HG02763 (cell line): ENCODE data around the gene C1orf53.

Source experiments
- ATAC-seq: cut with Tn5 transposase; IDR thresholded peaks from one replicate; pipeline ENCODE4 v1.9.1; 2021; ENCODE audit warnings: mild to moderate bottlenecking, moderate library complexity; ENCODE audit not compliant: unreplicated experiment

The C1orf53 gene

DNA sequence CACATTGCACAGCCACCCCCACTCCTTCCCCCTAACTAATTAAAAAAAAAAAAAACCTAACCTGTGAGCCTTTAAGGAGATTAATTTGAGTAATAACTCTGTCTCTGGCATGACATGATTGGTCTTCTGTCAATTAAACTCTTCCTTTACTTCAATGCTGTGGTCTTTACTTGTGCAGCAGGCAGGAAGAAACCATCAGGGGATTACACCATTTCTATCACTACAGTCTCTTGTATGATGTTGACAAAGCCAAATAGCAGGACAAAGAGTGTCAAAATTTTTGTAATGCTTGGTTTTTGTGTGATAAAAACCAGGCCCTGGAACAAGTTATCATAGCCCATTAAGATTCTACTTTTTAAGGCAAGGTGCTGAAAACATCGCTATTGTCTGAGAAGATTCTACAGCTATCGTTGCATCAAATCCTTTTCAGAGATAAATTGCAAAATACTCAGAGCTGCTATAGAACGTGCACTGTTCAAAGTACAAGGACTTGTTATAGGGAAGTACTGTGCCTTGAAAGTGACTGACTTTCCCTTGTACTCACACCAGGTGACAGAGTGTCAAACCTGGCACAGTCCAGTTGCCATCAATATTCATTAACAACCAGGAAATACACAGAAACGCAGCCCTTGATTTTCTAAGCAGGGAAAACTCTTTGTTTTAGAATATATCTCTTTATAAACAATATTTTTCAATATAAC, 52.4 kb downstream of the C1orf53 start:
- no peak for ATAC-seq

DNA sequence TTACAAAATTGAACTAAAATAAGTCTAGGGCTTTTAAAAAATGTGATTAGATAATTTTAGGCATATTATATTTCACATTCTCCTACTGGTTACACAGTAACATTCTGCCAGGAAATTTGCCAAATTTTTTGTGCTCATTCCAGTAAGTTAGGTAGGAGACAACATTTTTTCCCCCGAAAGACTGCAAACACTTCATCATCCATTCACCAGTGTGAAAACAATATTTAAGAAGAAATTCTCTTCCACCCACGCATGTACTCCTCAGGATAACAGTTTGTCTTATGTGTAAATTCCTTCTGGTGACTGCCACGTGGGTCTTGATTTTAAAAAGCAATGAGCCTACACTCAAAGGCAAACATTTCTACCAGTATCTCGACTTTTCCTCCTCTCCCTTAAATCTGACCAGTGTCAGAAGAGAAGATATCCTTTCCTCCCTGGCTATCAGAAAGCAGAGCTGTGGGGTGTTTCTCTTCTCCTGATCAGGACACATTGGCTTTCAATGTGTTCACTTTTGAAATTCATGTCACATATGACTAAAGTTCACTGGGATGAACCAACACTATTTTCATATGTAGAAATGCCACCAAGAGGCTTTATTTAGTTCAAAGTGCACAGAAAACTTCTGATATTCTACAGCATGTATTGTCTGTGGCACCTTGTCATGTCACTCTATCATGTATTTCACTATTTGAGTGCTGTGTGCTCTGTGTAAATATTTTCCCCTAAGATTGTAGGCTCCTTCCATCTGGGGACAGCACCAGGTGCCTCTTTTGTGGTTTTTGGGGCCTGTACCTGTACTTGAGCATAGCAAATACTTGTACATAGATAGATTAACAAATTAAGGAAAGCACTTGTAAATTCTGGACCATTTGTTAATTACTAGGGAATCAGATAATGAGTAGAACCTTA, 53.3 kb downstream of the C1orf53 start:
- ATAC-seq = no peak
